Measurements from ENCODE around the gene OARD1.
A peak's percentile ranks its signal among the peaks of the same experiment; 100 is the strongest.

Gene OARD1

GRCh38 chr6:41074692-41075436, 2.7 kb upstream of the OARD1 start:
- DNase-seq, result no peak

- DNase-seq, result peak; percentile 8 to 11
Measured at GRCh38 chr6:41073968-41074691, 2.0 kb upstream of the OARD1 start.

GRCh38 chr6:41073203-41073967, 1.2 kb upstream of the OARD1 start:
- peak; percentile 79 to 85 for DNase-seq

- peak in 1 of 2 experiments; percentile 100 for DNase-seq
Measured at GRCh38 chr6:41072836-41073202, 663 bp upstream of the OARD1 start, which contains the start of gene NFYA. Gene NFYA, plus strand, starts transcription at chr6:41072974. Its CDS starts 6,116 bp downstream, at chr6:41079090.

GRCh38 chr6:41071501-41071922, 644 bp downstream of the OARD1 start:
- no peak for DNase-seq

GRCh38 chr6:41066867-41067304, 5.3 kb downstream of the OARD1 start:
- DNase-seq, result peak; percentile 45 to 65

- no peak for DNase-seq
Measured at GRCh38 chr6:41065550-41066026, 6.6 kb downstream of the OARD1 start.

- no peak for DNase-seq
Measured at GRCh38 chr6:41064841-41065240, 7.3 kb downstream of the OARD1 start.

- DNase-seq, result no peak
Measured at GRCh38 chr6:41063884-41064285, 8.3 kb downstream of the OARD1 start.

- no peak for DNase-seq
Measured at GRCh38 chr6:41062056-41062455, 10.1 kb downstream of the OARD1 start.

GRCh38 chr6:41061196-41061726, 10.9 kb downstream of the OARD1 start:
- DNase-seq, result no peak

GRCh38 chr6:41059556-41059955, 12.6 kb downstream of the OARD1 start:
- DNase-seq, result no peak

- DNase-seq, result no peak
Measured at GRCh38 chr6:41058783-41059181, 13.4 kb downstream of the OARD1 start.

GRCh38 chr6:41056768-41057490, 15.2 kb downstream of the OARD1 start:
- no peak for DNase-seq

GRCh38 chr6:41055149-41055548, 17.0 kb downstream of the OARD1 start:
- DNase-seq, result no peak

- no peak for DNase-seq
Measured at GRCh38 chr6:41054511-41054910, 17.6 kb downstream of the OARD1 start.

GRCh38 chr6:41053041-41053440, 19.1 kb downstream of the OARD1 start, which contains the start of gene APOBEC2:
Gene APOBEC2, plus strand, starts transcription at chr6:41053202. Its CDS starts 146 bp downstream, at chr6:41053348.
- no peak for DNase-seq

GRCh38 chr6:41051873-41052272, 20.3 kb downstream of the OARD1 start:
- peak in 1 of 2 experiments; percentile 7 for DNase-seq

- no peak for DNase-seq
Measured at GRCh38 chr6:41050536-41050935, 21.6 kb downstream of the OARD1 start.

GRCh38 chr6:41049955-41050354, 22.2 kb downstream of the OARD1 start:
- DNase-seq, result no peak

- no peak for DNase-seq
Measured at GRCh38 chr6:41049521-41049920, 22.6 kb downstream of the OARD1 start.
